HG02678 (cell line): ENCODE measurements around the gene SPATS2L.

Experiments
- ATAC-seq: cut with Tn5 transposase; IDR thresholded peaks from one replicate; pipeline ENCODE4 v1.9.1; 2021; ENCODE audit warnings: mild to moderate bottlenecking, moderate library complexity; ENCODE audit not compliant: unreplicated experiment

Gene SPATS2L

DNA sequence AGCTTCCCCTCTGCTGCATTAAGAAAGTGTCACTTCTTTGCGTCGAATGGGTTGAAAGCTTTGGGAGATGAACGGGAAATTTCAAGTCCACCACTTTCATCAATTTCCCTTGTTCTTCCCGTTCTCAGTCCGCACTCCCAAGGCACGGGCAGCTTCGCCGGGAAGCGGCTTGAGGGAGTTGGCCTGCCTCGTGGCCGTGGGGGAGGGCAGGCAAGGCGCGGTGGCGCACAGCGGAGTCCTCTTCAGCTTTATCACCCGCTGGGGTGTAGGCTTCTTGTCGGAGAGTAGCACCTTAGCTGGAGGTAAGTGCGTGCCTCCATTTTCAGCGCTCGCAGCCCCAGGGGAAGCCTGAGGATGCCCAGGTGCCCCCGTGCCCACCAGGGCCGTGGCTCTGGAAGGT is 183.5 kb downstream of the SPATS2L start:
- ATAC-seq, result no peak

GRCh38 chr2:200492656-200493055 is 186.2 kb downstream of the SPATS2L start:
- ATAC-seq, result no peak

GRCh38 chr2:200494048-200494447 is 187.6 kb downstream of the SPATS2L start:
- ATAC-seq, result no peak

- no peak for ATAC-seq
These were observed 190.2 kb downstream of the SPATS2L start for GRCh38 chr2:200496696-200497095.

DNA sequence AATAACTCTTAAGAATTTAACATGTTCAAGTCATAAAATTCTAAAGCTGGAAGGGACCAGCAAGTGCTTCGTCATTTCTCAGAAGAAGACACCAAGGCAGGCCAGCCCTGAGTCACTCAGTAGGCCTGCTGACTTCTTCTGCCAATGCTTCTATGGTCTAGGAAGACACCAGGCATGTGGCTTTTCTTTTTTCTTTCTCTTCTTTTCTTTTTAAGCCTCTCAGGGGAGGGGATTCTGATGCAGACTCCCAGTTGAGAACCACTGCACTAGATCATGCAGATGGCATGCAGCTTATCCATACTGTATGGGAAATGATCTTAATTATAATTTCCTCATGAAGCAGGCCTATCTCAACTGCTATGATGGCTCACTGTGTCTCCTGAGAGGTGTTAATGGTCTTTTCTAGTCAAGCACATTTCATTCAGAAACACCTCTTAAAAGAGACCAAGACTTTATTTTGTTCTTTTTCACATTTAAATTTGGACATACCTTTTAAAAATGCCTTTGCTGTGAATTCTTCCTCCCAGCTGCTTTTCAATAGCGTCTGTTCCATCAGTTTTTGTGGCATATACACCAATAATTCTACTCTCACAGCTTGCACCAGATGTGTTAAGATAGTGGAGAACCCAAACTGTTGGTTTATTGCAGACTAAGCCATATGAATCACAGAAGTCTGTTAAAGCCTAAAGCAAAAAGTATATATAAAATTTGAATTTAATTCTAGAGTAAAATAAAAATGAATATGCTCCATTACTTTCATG is 192.1 kb downstream of the SPATS2L start:
- ATAC-seq, result no peak

GRCh38 chr2:200502196-200502595 is 195.7 kb downstream of the SPATS2L start:
- no peak for ATAC-seq

- no peak for ATAC-seq
These were observed 200.2 kb downstream of the SPATS2L start for GRCh38 chr2:200506679-200507078.

GRCh38 chr2:200507179-200507578 is 200.7 kb downstream of the SPATS2L start:
- no peak for ATAC-seq

GRCh38 chr2:200509235-200509611 is 202.7 kb downstream of the SPATS2L start:
- ATAC-seq, result no peak

- peak; percentile 99 for ATAC-seq
These were observed 203.3 kb downstream of the SPATS2L start, which contains the start of gene KCTD18 for GRCh38 chr2:200509612-200510433. Gene KCTD18 (minus strand): TSS chr2:200510068. CDS start chr2:200507016, 3,052 bp downstream.

- ATAC-seq, result no peak
These were observed 208.7 kb downstream of the SPATS2L start for GRCh38 chr2:200515155-200515554.

DNA sequence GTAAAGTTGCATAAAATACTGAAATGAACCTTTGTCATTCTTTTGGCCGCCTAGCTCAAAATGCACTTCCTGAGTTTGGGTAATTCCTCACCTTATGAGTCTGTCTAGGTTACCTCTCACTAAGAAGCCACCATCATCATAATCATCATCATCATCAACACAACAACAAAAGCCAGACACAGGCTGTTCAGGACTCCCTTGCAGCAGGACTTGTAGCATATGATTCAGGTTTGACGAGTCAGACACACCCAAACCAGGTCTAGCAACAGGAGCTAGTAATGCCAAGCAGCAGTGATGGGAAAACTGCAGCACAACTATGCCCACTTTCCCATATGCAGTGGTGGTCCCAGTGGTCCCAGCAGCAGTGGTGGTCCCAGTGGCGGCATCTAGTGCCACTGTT is 216.7 kb downstream of the SPATS2L start:
- ATAC-seq, result no peak

DNA sequence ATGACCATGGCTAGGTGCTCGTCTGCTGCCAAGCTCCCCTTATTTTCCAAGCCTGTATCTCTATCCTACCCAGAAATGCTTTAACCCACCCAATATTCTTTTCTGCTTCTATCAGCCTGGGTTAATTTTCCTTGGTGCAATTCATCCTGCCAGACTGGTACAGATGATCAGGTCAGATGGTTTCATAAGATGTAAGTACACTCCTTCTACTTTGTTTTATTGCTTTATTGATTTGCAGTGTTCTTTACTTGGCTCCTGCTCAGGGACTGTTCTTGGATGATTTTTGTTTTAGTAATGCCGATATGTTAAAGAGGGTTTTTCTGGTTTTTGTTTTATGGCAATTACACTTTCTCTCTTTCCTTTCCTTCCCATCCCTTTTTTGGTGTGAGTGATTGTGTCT is 217.1 kb downstream of the SPATS2L start:
- ATAC-seq, result no peak

DNA sequence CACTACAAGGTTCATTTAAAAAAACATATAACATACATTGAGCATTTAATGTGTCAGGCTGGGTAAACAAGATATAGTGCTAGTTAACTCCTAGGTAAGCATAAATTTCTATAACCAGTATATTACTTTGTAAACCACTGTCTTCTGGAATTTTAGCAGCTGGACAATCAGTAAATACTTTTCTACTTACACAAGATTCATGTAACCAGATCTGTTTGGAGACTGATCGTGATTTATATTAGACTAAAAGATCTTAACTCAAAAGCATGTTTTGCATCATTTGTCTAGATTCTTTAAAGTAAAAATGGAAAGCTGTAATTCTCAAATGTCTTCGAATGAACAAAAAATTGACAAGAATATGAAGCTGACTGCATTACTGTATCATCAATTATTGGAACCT is 218.6 kb downstream of the SPATS2L start:
- no peak for ATAC-seq

DNA sequence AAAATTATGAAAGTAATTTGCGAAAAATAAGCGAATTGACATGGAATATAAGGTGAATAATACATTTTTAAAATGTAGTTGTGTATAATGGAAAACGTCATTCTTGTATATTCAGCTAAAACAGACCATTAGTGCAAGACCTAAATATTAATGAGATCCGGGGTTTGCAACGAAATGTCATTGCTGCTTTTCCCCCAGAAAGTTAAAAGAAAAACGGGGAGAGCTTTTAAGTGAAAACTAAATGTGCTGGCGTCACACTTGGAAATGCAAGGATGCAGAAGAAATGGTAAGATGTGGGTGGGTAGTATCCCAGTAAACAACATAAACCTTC is 219.0 kb downstream of the SPATS2L start:
- no peak for ATAC-seq

GRCh38 chr2:200525882-200526651 is 219.6 kb downstream of the SPATS2L start, which contains the start of gene SGO2:
Gene SGO2 (plus strand): TSS chr2:200526207. CDS start chr2:200532976, 6,769 bp downstream.
- peak; percentile 100 for ATAC-seq

GRCh38 chr2:200528228-200528627 is 221.7 kb downstream of the SPATS2L start:
- ATAC-seq, result no peak
